ENCODE results near the gene DNAH14. TPM values are rescaled to one million over a fixed set of nuclear protein-coding genes. Genes with fewer than 3 reads are reported as not detected.
A peak's percentile ranks its signal among the peaks of the same experiment; 100 is the strongest.

DNAH14 gene
- total RNA-seq, 1 experiment from 2014 or later: 39.7 TPM

- H3K27ac ChIP-seq (ENCODE audit: insufficient read length, low read depth, low read length): no peak overlapping the region
- no peak overlapping the region for H4K5ac ChIP-seq (ENCODE audit: insufficient read length, low read depth, low read length)
- WGBS (ENCODE audit: extremely low coverage, insufficient read length, low lambda C conversion rate): no CpG with 5 or more reads among the region's 4 CpGs
- no peak overlapping the region for H2BK12ac ChIP-seq (ENCODE audit: insufficient read length, low read depth, low read length)
- H3K18ac ChIP-seq (ENCODE audit: insufficient read length, low read depth, low read length): no peak overlapping the region
- no peaks in the 10 kb centered on the region for H3K79me1 ChIP-seq (ENCODE audit: insufficient read depth, low read depth, low read length, poor library complexity, severe bottlenecking)
- Mint-ChIP-seq H3K4me3 (no peak overlapping the region), H3K27me3 (ENCODE audit: low read depth) (no peaks in the 10 kb centered on the region; the same call in 1 of the 2 replicates), H3K9me3 (no peaks in the 10 kb centered on the region), H3K4me1 (peaks cover 5 to 7% of the 10 kb centered on the region in 2 experiments; a peak in 3 of 4 replicates), H3K36me3 (ENCODE audit: insufficient read depth in 1 of 3, low read depth in 3 of 3) (no peaks in the 10 kb centered on the region; a peak in 1 of 7 replicates), H3K27ac (peak overlapping the region in 1 of 3 experiments; percentile 40; a peak in 1 of 7 replicates)
- H2BK20ac ChIP-seq (ENCODE audit: low read depth, low read length, poor library complexity, severe bottlenecking): no peak overlapping the region
- no peak overlapping the region for H3K14ac ChIP-seq (ENCODE audit: insufficient read depth, low read length)
- H2BK120ac ChIP-seq (ENCODE audit: low read depth, low read length, poor library complexity, severe bottlenecking): no peak overlapping the region
- no peaks in the 10 kb centered on the region for H4K20me1 ChIP-seq (ENCODE audit: control insufficient read depth, insufficient read depth, insufficient read length)
- H3K9ac ChIP-seq (ENCODE audit: extremely low read depth, insufficient read length, low read length): no peak overlapping the region
- H3K4me2 ChIP-seq (ENCODE audit: insufficient read depth, insufficient read length, low read length): no peak overlapping the region
- no peak overlapping the region for H4K8ac ChIP-seq (replicated peaks; ENCODE audit: insufficient read length, low read depth, low read length)
- no peak for DNase-seq
- no peaks in the 10 kb centered on the region for H3K27me3 ChIP-seq (ENCODE audit: insufficient read depth, low read length)
- no peak overlapping the region for H2BK15ac ChIP-seq (ENCODE audit: low read depth, low read length)
- no peak for TF ChIP-seq CTCF (conservative IDR thresholded peaks at IDR 0.05)
- no peak overlapping the region for H2BK5ac ChIP-seq (ENCODE audit: insufficient read length, low read length)
- H3K56ac ChIP-seq (ENCODE audit: insufficient read length, low read depth, low read length): no peak overlapping the region
- H3K23me2 ChIP-seq (ENCODE audit: insufficient read length, low read depth, low read length, poor library complexity, severe bottlenecking): no peaks in the 10 kb centered on the region
- no peaks in the 10 kb centered on the region for H3K9me3 ChIP-seq (ENCODE audit: control insufficient read depth, low read depth, low read length)
- H3T11ph ChIP-seq (ENCODE audit: low read length): no peak overlapping the region
- H3K4me1 ChIP-seq (ENCODE audit: insufficient read depth, low read length): no peaks in the 10 kb centered on the region
- no peaks in the 10 kb centered on the region for H3K79me2 ChIP-seq (ENCODE audit: insufficient read depth, low read length)
- no peak overlapping the region for H4K91ac ChIP-seq (ENCODE audit: insufficient read length, low read depth, low read length)
- no peak overlapping the region for H3K4ac ChIP-seq (ENCODE audit: low read depth, low read length)
- no peak overlapping the region for H2AFZ ChIP-seq (ENCODE audit: low read length)
- no peak overlapping the region for H2AK5ac ChIP-seq (ENCODE audit: insufficient read length, low read length)
- H3K23ac ChIP-seq (ENCODE audit: insufficient read length, low read depth, low read length): no peak overlapping the region
These were observed 460.4 kb downstream of the DNAH14 start for GRCh38 chr1:225389843-225390242.
